Measurements from ENCODE around the gene SLC37A1.

The SLC37A1 gene

GRCh38 chr21:42512346-42513034 lies 1.2 kb upstream of the SLC37A1 start:
- H3K4me3 ChIP-seq (ENCODE audit: low read length), result no peak overlapping the region
- H3K4me1 ChIP-seq (ENCODE audit: control insufficient read depth, insufficient read depth, low read length), result no peaks in the 10 kb centered on the region
- no peaks in the 10 kb centered on the region for H3K36me3 ChIP-seq (ENCODE audit: insufficient read depth, low read length)
- H3K9ac ChIP-seq (ENCODE audit: low read depth, low read length), result no peak overlapping the region
- H3K9me3 ChIP-seq (replicated peaks; ENCODE audit: low read length), result no peaks in the 10 kb centered on the region
- no peak overlapping the region for H3K4me2 ChIP-seq (ENCODE audit: low read length)
- peaks cover 29% of the 10 kb centered on the region for H3K27me3 ChIP-seq (ENCODE audit: control insufficient read depth, insufficient read depth, low read length)

- H3K4me1 ChIP-seq (ENCODE audit: control insufficient read depth, insufficient read depth, low read length), result peaks cover 8% of the 10 kb centered on the region
- H3K4me2 ChIP-seq (ENCODE audit: low read length), result peak overlapping the region; percentile 88
- peak overlapping the region; percentile 71 for H3K4me3 ChIP-seq (ENCODE audit: low read length)
- no peaks in the 10 kb centered on the region for H3K9me3 ChIP-seq (replicated peaks; ENCODE audit: low read length)
- H3K9ac ChIP-seq (ENCODE audit: low read depth, low read length), result peak overlapping the region; percentile 62
- H3K36me3 ChIP-seq (ENCODE audit: insufficient read depth, low read length), result no peaks in the 10 kb centered on the region
- H3K27me3 ChIP-seq (ENCODE audit: control insufficient read depth, insufficient read depth, low read length), result peaks cover 27% of the 10 kb centered on the region
These were observed 582 bp downstream of the SLC37A1 start for GRCh38 chr21:42513985-42514882.

GRCh38 chr21:42514883-42515228 lies 1.2 kb downstream of the SLC37A1 start:
- H3K4me2 ChIP-seq (ENCODE audit: low read length), result peak overlapping the region; percentile 88
- H3K27me3 ChIP-seq (ENCODE audit: control insufficient read depth, insufficient read depth, low read length), result peaks cover 31% of the 10 kb centered on the region
- no peak overlapping the region for H3K9ac ChIP-seq (ENCODE audit: low read depth, low read length)
- no peak overlapping the region for H3K4me3 ChIP-seq (ENCODE audit: low read length)
- no peaks in the 10 kb centered on the region for H3K9me3 ChIP-seq (replicated peaks; ENCODE audit: low read length)
- peaks cover 8% of the 10 kb centered on the region for H3K4me1 ChIP-seq (ENCODE audit: control insufficient read depth, insufficient read depth, low read length)
- no peaks in the 10 kb centered on the region for H3K36me3 ChIP-seq (ENCODE audit: insufficient read depth, low read length)

GRCh38 chr21:42515708-42516502 lies 2.3 kb downstream of the SLC37A1 start:
- H3K9ac ChIP-seq (ENCODE audit: low read depth, low read length), result no peak overlapping the region
- peaks cover 31% of the 10 kb centered on the region for H3K27me3 ChIP-seq (ENCODE audit: control insufficient read depth, insufficient read depth, low read length)
- H3K9me3 ChIP-seq (replicated peaks; ENCODE audit: low read length), result no peaks in the 10 kb centered on the region
- H3K4me1 ChIP-seq (ENCODE audit: control insufficient read depth, insufficient read depth, low read length), result peaks cover 8% of the 10 kb centered on the region
- H3K36me3 ChIP-seq (ENCODE audit: insufficient read depth, low read length), result no peaks in the 10 kb centered on the region
- no peak overlapping the region for H3K4me3 ChIP-seq (ENCODE audit: low read length)
- H3K4me2 ChIP-seq (ENCODE audit: low read length), result no peak overlapping the region

GRCh38 chr21:42518215-42518614 lies 4.6 kb downstream of the SLC37A1 start:
- H3K36me3 ChIP-seq (ENCODE audit: insufficient read depth, low read length), result no peaks in the 10 kb centered on the region
- no peaks in the 10 kb centered on the region for H3K9me3 ChIP-seq (replicated peaks; ENCODE audit: low read length)
- H3K4me3 ChIP-seq (ENCODE audit: low read length), result no peak overlapping the region
- no peak overlapping the region for H3K4me2 ChIP-seq (ENCODE audit: low read length)
- no peak overlapping the region for H3K9ac ChIP-seq (ENCODE audit: low read depth, low read length)
- peaks cover 27% of the 10 kb centered on the region for H3K27me3 ChIP-seq (ENCODE audit: control insufficient read depth, insufficient read depth, low read length)
- H3K4me1 ChIP-seq (ENCODE audit: control insufficient read depth, insufficient read depth, low read length), result peaks cover 8% of the 10 kb centered on the region

- H3K4me1 ChIP-seq (ENCODE audit: control insufficient read depth, insufficient read depth, low read length), result peaks cover 8% of the 10 kb centered on the region
- no peaks in the 10 kb centered on the region for H3K36me3 ChIP-seq (ENCODE audit: insufficient read depth, low read length)
- H3K4me3 ChIP-seq (ENCODE audit: low read length), result no peak overlapping the region
- H3K9me3 ChIP-seq (replicated peaks; ENCODE audit: low read length), result no peaks in the 10 kb centered on the region
- H3K27me3 ChIP-seq (ENCODE audit: control insufficient read depth, insufficient read depth, low read length), result peaks cover 27% of the 10 kb centered on the region
- no peak overlapping the region for H3K4me2 ChIP-seq (ENCODE audit: low read length)
- no peak overlapping the region for H3K9ac ChIP-seq (ENCODE audit: low read depth, low read length)
These were observed 5.0 kb downstream of the SLC37A1 start for GRCh38 chr21:42518626-42519025.

GRCh38 chr21:42520628-42521253 lies 7.1 kb downstream of the SLC37A1 start:
- Histone ChIP-seq H3K27me3 (ENCODE audit: control insufficient read depth, insufficient read depth, low read length) (peaks cover 25% of the 10 kb centered on the region), H3K4me3 (ENCODE audit: low read length) (no peak overlapping the region), H3K36me3 (ENCODE audit: insufficient read depth, low read length) (no peaks in the 10 kb centered on the region), H3K4me1 (ENCODE audit: control insufficient read depth, insufficient read depth, low read length) (peaks cover 17% of the 10 kb centered on the region), H3K4me2 (ENCODE audit: low read length) (no peak overlapping the region), H3K9ac (ENCODE audit: low read depth, low read length) (no peak overlapping the region), H3K9me3 (replicated peaks; ENCODE audit: low read length) (no peaks in the 10 kb centered on the region)

- Histone ChIP-seq H3K36me3 (ENCODE audit: insufficient read depth, low read length) (no peaks in the 10 kb centered on the region), H3K27me3 (ENCODE audit: control insufficient read depth, insufficient read depth, low read length) (peaks cover 24% of the 10 kb centered on the region), H3K4me1 (ENCODE audit: control insufficient read depth, insufficient read depth, low read length) (peaks cover 17% of the 10 kb centered on the region), H3K9me3 (replicated peaks; ENCODE audit: low read length) (no peaks in the 10 kb centered on the region), H3K4me2 (ENCODE audit: low read length) (no peak overlapping the region), H3K4me3 (ENCODE audit: low read length) (no peak overlapping the region), H3K9ac (ENCODE audit: low read depth, low read length) (no peak overlapping the region)
These were observed 7.7 kb downstream of the SLC37A1 start for GRCh38 chr21:42521384-42521783.

GRCh38 chr21:42521805-42522204 lies 8.2 kb downstream of the SLC37A1 start:
- Histone ChIP-seq H3K9ac (ENCODE audit: low read depth, low read length) (no peak overlapping the region), H3K36me3 (ENCODE audit: insufficient read depth, low read length) (no peaks in the 10 kb centered on the region), H3K4me2 (ENCODE audit: low read length) (no peak overlapping the region), H3K4me1 (ENCODE audit: control insufficient read depth, insufficient read depth, low read length) (peaks cover 17% of the 10 kb centered on the region), H3K27me3 (ENCODE audit: control insufficient read depth, insufficient read depth, low read length) (peaks cover 28% of the 10 kb centered on the region), H3K9me3 (replicated peaks; ENCODE audit: low read length) (no peaks in the 10 kb centered on the region), H3K4me3 (ENCODE audit: low read length) (no peak overlapping the region)

GRCh38 chr21:42522271-42522670 lies 8.6 kb downstream of the SLC37A1 start:
- no peak overlapping the region for H3K4me3 ChIP-seq (ENCODE audit: low read length)
- H3K27me3 ChIP-seq (ENCODE audit: control insufficient read depth, insufficient read depth, low read length), result peaks cover 25% of the 10 kb centered on the region
- no peaks in the 10 kb centered on the region for H3K9me3 ChIP-seq (replicated peaks; ENCODE audit: low read length)
- peaks cover 17% of the 10 kb centered on the region for H3K4me1 ChIP-seq (ENCODE audit: control insufficient read depth, insufficient read depth, low read length)
- H3K9ac ChIP-seq (ENCODE audit: low read depth, low read length), result no peak overlapping the region
- no peak overlapping the region for H3K4me2 ChIP-seq (ENCODE audit: low read length)
- no peaks in the 10 kb centered on the region for H3K36me3 ChIP-seq (ENCODE audit: insufficient read depth, low read length)

- H3K4me1 ChIP-seq (ENCODE audit: control insufficient read depth, insufficient read depth, low read length), result peaks cover 17% of the 10 kb centered on the region
These were observed 9.1 kb downstream of the SLC37A1 start for GRCh38 chr21:42522771-42523170.

More at GRCh38 chr21:42522771-42523170, 9.1 kb downstream of the SLC37A1 start:
- no peaks in the 10 kb centered on the region for H3K9me3 ChIP-seq (replicated peaks; ENCODE audit: low read length)
- H3K4me2 ChIP-seq (ENCODE audit: low read length), result no peak overlapping the region
- H3K36me3 ChIP-seq (ENCODE audit: insufficient read depth, low read length), result no peaks in the 10 kb centered on the region
- H3K9ac ChIP-seq (ENCODE audit: low read depth, low read length), result no peak overlapping the region
- H3K4me3 ChIP-seq (ENCODE audit: low read length), result no peak overlapping the region
- H3K27me3 ChIP-seq (ENCODE audit: control insufficient read depth, insufficient read depth, low read length), result peaks cover 25% of the 10 kb centered on the region

All from skeletal muscle satellite cell (primary cell).